Activated T-cell treated with anti-CD3 and anti-CD28 coated beads, Interleukin-2, amount 50 U/mL, for 72 hours (primary cell): ENCODE data around the gene TAF9B. TPM values are rescaled to one million over a fixed set of nuclear protein-coding genes. Genes with fewer than 3 reads are reported as not detected.
"Not testable (repeated sequence)": the region's sequence is repeated elsewhere in the genome, so short reads cannot be mapped to it uniquely, and the experiment has no call there.

Experiments
- ATAC-seq, 2 donors: fragments of 150-1000 bp; cut with Tn5 transposase; replicated peaks in 1 of 2; 2 replicates each; pipeline ENCODE4 v1.10.0; 2021; ENCODE audit warnings: moderate library complexity in 2 of 2, mild to moderate bottlenecking in 1 of 2
- DNase-seq, 2 donors: peaks; one replicate each; pipeline ENCODE4 v3.0.0; 2021 to 2022; ENCODE audit warnings: mixed read lengths in 1 of 2
- H3K27ac Mint-ChIP-seq: one replicate; pipeline ENCODE4 v1.8.0; 2022; ENCODE audit warnings: mild to moderate bottlenecking, moderate library complexity, mixed read lengths
- H3K27me3 Mint-ChIP-seq: one replicate; pipeline ENCODE4 v1.8.0; 2022; ENCODE audit warnings: low read depth, mixed read lengths
- H3K36me3 Mint-ChIP-seq, 2 donors: one replicate each; pipeline ENCODE4 v1.8.0; 2022; ENCODE audit warnings: mixed read lengths in 2 of 2, mild to moderate bottlenecking in 1 of 2; ENCODE audit not compliant: insufficient read depth in 2 of 2
- H3K4me1 Mint-ChIP-seq: one replicate; pipeline ENCODE4 v1.8.0; 2022; ENCODE audit warnings: low read depth, mixed read lengths
- H3K4me3 Mint-ChIP-seq, 2 donors: one replicate each; pipeline ENCODE4 v1.8.0; 2022; ENCODE audit warnings: mild to moderate bottlenecking in 2 of 2, mixed read lengths in 2 of 2, moderate library complexity in 2 of 2
- H3K9me3 Mint-ChIP-seq, 2 donors: one replicate each; pipeline ENCODE4 v1.8.0; 2022; ENCODE audit warnings: mixed read lengths in 2 of 2
- total RNA-seq, 2 donors: library from RNA; stranded (reverse); gene quantifications; one replicate each; pipeline ENCODE4 v1.2.3, GENCODE V29; 2022

TAF9B gene
- total RNA-seq, 2 donors from 2014 or later, result 19.9 to 30.6 TPM

- no peaks in the 10 kb centered on the region for H3K27me3 Mint-ChIP-seq
- peaks cover 3 to 12% of the 10 kb centered on the region in 2 donors for H3K36me3 Mint-ChIP-seq
- no peaks in the 10 kb centered on the region for H3K9me3 Mint-ChIP-seq
- DNase-seq (no peak), ATAC-seq (no peak)
- H3K4me1 Mint-ChIP-seq, result no peaks in the 10 kb centered on the region
- H3K27ac Mint-ChIP-seq, result peak overlapping the region; percentile 88
- H3K4me3 Mint-ChIP-seq, result no peak overlapping the region
Measured at GRCh38 chrX:78130396-78130795, 9.1 kb downstream of the TAF9B start.

- no peaks in the 10 kb centered on the region for H3K4me1 Mint-ChIP-seq
- peaks cover 3 to 14% of the 10 kb centered on the region in 2 donors for H3K36me3 Mint-ChIP-seq
- H3K9me3 Mint-ChIP-seq, result no peaks in the 10 kb centered on the region
- peak overlapping the region; percentile 20 for H3K27ac Mint-ChIP-seq
- no peak overlapping the region for H3K4me3 Mint-ChIP-seq
- no peaks in the 10 kb centered on the region for H3K27me3 Mint-ChIP-seq
- no peak for ATAC-seq
- DNase-seq, result no peak
Measured at GRCh38 chrX:78129714-78130113, 9.7 kb downstream of the TAF9B start.

GRCh38 chrX:78125781-78126180 lies 13.7 kb downstream of the TAF9B start:
- H3K27ac Mint-ChIP-seq, result peak overlapping the region; percentile 28
- peaks cover 13 to 32% of the 10 kb centered on the region in 2 donors for H3K36me3 Mint-ChIP-seq
- not testable (repeated sequence) for ATAC-seq, H3K9me3 Mint-ChIP-seq, H3K27me3 Mint-ChIP-seq, DNase-seq, H3K4me3 Mint-ChIP-seq
- H3K4me1 Mint-ChIP-seq, result peaks cover 30% of the 10 kb centered on the region

GRCh38 chrX:78125148-78125547 lies 14.3 kb downstream of the TAF9B start:
- Mint-ChIP-seq H3K27me3 (no peaks in the 10 kb centered on the region), H3K27ac (peak overlapping the region; percentile 67), H3K4me3 (no peak overlapping the region), H3K9me3 (no peaks in the 10 kb centered on the region), H3K4me1 (peaks cover 30% of the 10 kb centered on the region), H3K36me3 (peaks cover 13 to 32% of the 10 kb centered on the region in 2 donors)
- no peak for DNase-seq
- no peak for ATAC-seq

- H3K27me3 Mint-ChIP-seq, result no peaks in the 10 kb centered on the region
- H3K9me3 Mint-ChIP-seq, result no peaks in the 10 kb centered on the region
- DNase-seq, result no peak
- H3K27ac Mint-ChIP-seq, result peak overlapping the region; percentile 67
- ATAC-seq, result no peak
- H3K4me3 Mint-ChIP-seq, result no peak overlapping the region
- H3K36me3 Mint-ChIP-seq, result peaks cover 14 to 36% of the 10 kb centered on the region in 2 donors
- H3K4me1 Mint-ChIP-seq, result peaks cover 30% of the 10 kb centered on the region
Measured at GRCh38 chrX:78124307-78124706, 15.1 kb downstream of the TAF9B start.

DNA sequence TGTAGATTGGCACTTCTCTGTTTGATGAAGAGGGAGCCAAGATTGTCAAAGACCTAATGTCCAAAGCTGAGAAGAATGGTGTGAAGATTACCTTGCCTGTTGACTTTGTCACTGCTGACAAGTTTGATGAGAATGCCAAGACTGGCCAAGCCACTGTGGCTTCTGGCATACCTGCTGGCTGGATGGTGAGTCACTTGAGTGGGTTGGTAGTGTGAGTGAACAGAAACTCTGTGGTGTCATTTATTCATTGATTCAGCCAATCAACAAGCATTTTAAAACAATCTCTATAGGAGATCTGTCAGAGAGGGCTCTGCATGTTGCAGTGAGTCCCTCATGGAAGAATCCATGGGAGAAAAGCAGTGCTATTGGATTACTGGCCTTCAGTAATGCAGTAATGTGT lies 16.3 kb downstream of the TAF9B start:
- peak overlapping the region; percentile 28 to 39 for H3K4me3 Mint-ChIP-seq
- peak; percentile 92 to 93 for ATAC-seq
- H3K27me3 Mint-ChIP-seq, result no peaks in the 10 kb centered on the region
- DNase-seq, result peak; percentile 31 to 56
- peaks cover 36% of the 10 kb centered on the region for H3K4me1 Mint-ChIP-seq
- no peaks in the 10 kb centered on the region for H3K9me3 Mint-ChIP-seq
- H3K27ac Mint-ChIP-seq, result peak overlapping the region; percentile 90
- H3K36me3 Mint-ChIP-seq, result peaks cover 14 to 35% of the 10 kb centered on the region in 2 donors

DNA sequence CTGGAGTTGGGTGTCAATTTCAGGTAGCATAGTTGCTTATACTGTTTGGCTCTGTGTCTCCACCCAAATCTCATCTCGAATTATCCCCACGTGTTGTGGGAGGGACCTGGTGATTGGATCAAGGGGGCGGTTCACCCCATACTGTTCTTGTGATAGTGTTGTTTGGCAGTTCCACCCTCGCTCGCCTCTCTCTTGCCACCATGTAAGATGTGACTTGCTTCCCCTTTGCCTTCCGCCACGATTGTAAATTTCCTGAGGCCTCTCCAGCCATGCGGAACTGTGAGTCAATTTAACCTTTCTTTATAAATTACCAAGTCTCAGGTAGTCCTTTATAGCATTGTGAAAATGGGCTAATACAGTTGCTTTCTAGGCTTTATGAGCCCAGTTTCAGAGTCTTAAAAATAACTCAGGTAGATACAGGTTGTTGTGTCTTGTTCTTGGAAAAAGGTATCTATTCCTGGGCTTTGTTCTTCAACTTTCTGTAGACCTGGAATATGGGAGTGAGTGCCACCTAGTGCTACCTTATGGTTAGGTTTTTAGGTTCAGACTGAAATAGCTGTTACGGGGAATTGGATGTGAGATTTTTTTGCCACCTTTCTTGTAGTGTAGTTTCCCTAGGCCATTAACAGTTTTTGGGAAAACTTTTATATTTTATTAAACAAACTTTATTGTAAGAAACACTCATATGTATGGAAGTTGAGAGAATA lies 19.8 kb downstream of the TAF9B start:
- ATAC-seq, result no peak
- H3K9me3 Mint-ChIP-seq, result no peaks in the 10 kb centered on the region
- H3K36me3 Mint-ChIP-seq, result peaks cover 16 to 29% of the 10 kb centered on the region in 2 donors
- DNase-seq, result no peak
- no peaks in the 10 kb centered on the region for H3K27me3 Mint-ChIP-seq
- H3K4me1 Mint-ChIP-seq, result peaks cover 43% of the 10 kb centered on the region
- no peak overlapping the region for H3K27ac Mint-ChIP-seq
- no peak overlapping the region for H3K4me3 Mint-ChIP-seq

GRCh38 chrX:78118628-78119027 lies 20.8 kb downstream of the TAF9B start:
- H3K27me3 Mint-ChIP-seq, result no peaks in the 10 kb centered on the region
- H3K9me3 Mint-ChIP-seq, result no peaks in the 10 kb centered on the region
- H3K27ac Mint-ChIP-seq, result no peak overlapping the region
- ATAC-seq, result no peak
- no peak overlapping the region for H3K4me3 Mint-ChIP-seq
- peaks cover 17 to 29% of the 10 kb centered on the region in 2 donors for H3K36me3 Mint-ChIP-seq
- DNase-seq, result no peak
- H3K4me1 Mint-ChIP-seq, result peaks cover 44% of the 10 kb centered on the region

- Mint-ChIP-seq H3K27ac (peak overlapping the region; percentile 95), H3K9me3 (no peaks in the 10 kb centered on the region), H3K4me3 (peak overlapping the region in 1 of 2 donors; percentile 9), H3K4me1 (peaks cover 26% of the 10 kb centered on the region), H3K27me3 (no peaks in the 10 kb centered on the region), H3K36me3 (peaks cover 11 to 27% of the 10 kb centered on the region in 2 donors)
- DNase-seq (no peak), ATAC-seq (no peak)
Measured at GRCh38 chrX:78116766-78117165, 22.7 kb downstream of the TAF9B start.

DNA sequence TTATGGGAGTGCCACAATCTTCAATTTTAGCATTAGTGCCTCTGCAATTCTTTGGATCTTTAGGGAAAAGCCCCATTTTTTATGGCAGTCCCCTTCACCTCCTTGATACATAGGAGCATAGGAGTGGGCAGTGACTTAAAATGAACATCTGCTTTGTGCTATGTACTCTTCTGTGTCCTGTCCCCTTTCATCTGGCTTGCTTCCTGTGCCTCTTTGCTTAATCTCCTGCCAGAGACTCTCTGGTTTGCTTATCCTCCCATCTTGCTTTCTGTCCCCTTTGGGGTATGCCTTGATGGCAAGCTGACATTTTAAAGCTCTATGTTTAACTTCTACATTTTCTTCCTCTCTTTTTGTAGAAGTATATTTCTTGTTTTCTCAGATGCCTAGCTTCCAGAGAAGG lies 23.1 kb downstream of the TAF9B start:
- H3K27me3 Mint-ChIP-seq, result no peaks in the 10 kb centered on the region
- peak overlapping the region; percentile 95 for H3K27ac Mint-ChIP-seq
- DNase-seq (no peak), ATAC-seq (no peak)
- no peaks in the 10 kb centered on the region for H3K9me3 Mint-ChIP-seq
- H3K36me3 Mint-ChIP-seq, result peaks cover 8 to 26% of the 10 kb centered on the region in 2 donors
- peak overlapping the region in 1 of 2 donors; percentile 9 for H3K4me3 Mint-ChIP-seq
- H3K4me1 Mint-ChIP-seq, result peaks cover 23% of the 10 kb centered on the region

GRCh38 chrX:78111140-78111931 lies 28.1 kb downstream of the TAF9B start:
- no peaks in the 10 kb centered on the region for H3K27me3 Mint-ChIP-seq
- ATAC-seq, result no peak
- H3K4me1 Mint-ChIP-seq, result peaks cover 36% of the 10 kb centered on the region
- H3K4me3 Mint-ChIP-seq, result peak overlapping the region in 1 of 2 donors; percentile 22
- DNase-seq, result no peak
- H3K9me3 Mint-ChIP-seq, result no peaks in the 10 kb centered on the region
- H3K27ac Mint-ChIP-seq, result no peak overlapping the region
- peaks cover 7 to 17% of the 10 kb centered on the region in 2 donors for H3K36me3 Mint-ChIP-seq

GRCh38 chrX:78109458-78109857 lies 30.0 kb downstream of the TAF9B start:
- ATAC-seq, result peak; percentile 62 to 70
- Mint-ChIP-seq H3K4me3 (peak overlapping the region; percentile 80 to 95), H3K36me3 (peaks cover 18 to 29% of the 10 kb centered on the region in 2 donors), H3K9me3 (no peaks in the 10 kb centered on the region), H3K27ac (peak overlapping the region; percentile 97), H3K4me1 (peaks cover 36% of the 10 kb centered on the region), H3K27me3 (no peaks in the 10 kb centered on the region)
- peak in 1 of 2 donors; percentile 13 for DNase-seq

DNA sequence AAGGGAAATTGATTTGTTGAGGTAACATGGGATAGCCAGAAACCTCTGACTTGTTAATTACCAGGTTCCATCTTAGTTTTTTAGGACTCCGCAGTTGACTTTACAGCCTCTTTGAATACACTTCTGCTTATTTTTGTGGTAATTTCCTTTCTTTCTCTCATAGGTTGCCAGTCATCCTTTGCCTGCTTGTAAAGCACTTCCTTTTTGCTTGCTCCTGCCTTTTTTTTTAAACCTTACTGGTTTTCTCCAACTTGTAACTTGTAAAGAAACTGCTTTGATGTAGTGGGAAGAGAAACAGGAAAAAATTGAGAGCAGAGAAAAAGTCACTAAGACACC lies 32.8 kb downstream of the TAF9B start:
- H3K4me3 Mint-ChIP-seq, result peak overlapping the region; percentile 80 to 99
- ATAC-seq (no peak), DNase-seq (no peak)
- H3K36me3 Mint-ChIP-seq, result peaks cover 18 to 20% of the 10 kb centered on the region in 2 donors
- peak overlapping the region; percentile 97 for H3K27ac Mint-ChIP-seq
- peaks cover 41% of the 10 kb centered on the region for H3K4me1 Mint-ChIP-seq
- H3K27me3 Mint-ChIP-seq, result no peaks in the 10 kb centered on the region
- no peaks in the 10 kb centered on the region for H3K9me3 Mint-ChIP-seq
